ENCODE measurements around the gene SPDL1.

Gene SPDL1

GRCh38 chr5:169563369-169563768, 20.2 kb upstream of the SPDL1 start:
- CTCF ChIA-PET, result interaction anchor here (1.0 to 1.7 kb wide), 4 partner anchors 15 to 616 kb away, joined by 3 to 4 read pairs (median 4); no protein-coding TSS in a partner anchor
- POLR2A ChIA-PET, result no interaction called here
- no peak overlapping the region for H3K4me3 ChIP-seq (ENCODE audit: low read depth, low read length)
- no peak for TF ChIP-seq CTCF (IDR thresholded peaks at IDR 0.05; ENCODE audit: insufficient read depth, low read length, missing control alignments)
- DNase-seq (ENCODE audit: low read depth, low spot score), result no peak

- ChIA-PET POLR2A (no interaction called here), CTCF (interaction anchor here (0.9 to 1.7 kb wide), 4 partner anchors 9 to 579 kb away, joined by 3 to 6 read pairs (median 4); partner anchors contain the start of gene INSYN2B)
- no peak overlapping the region for H3K4me3 ChIP-seq (ENCODE audit: low read depth, low read length)
- TF ChIP-seq CTCF (IDR thresholded peaks at IDR 0.05; ENCODE audit: insufficient read depth, low read length, missing control alignments), result no peak
- no peak for DNase-seq (ENCODE audit: low read depth, low spot score)
These were observed 17.4 kb upstream of the SPDL1 start for GRCh38 chr5:169566202-169566601.

GRCh38 chr5:169567079-169567478, 16.5 kb upstream of the SPDL1 start:
- no peak overlapping the region for H3K4me3 ChIP-seq (ENCODE audit: low read depth, low read length)
- POLR2A ChIA-PET, result no interaction called here
- no peak for TF ChIP-seq CTCF (IDR thresholded peaks at IDR 0.05; ENCODE audit: insufficient read depth, low read length, missing control alignments)
- no peak for DNase-seq (ENCODE audit: low read depth, low spot score)
- CTCF ChIA-PET, result interaction anchor here (2.8 kb wide), 1 partner anchor 14 kb away, joined by 20 read pairs; no protein-coding TSS in a partner anchor

GRCh38 chr5:169569513-169569912, 14.1 kb upstream of the SPDL1 start:
- ChIA-PET POLR2A (no interaction called here), CTCF (interaction anchor here (0.6 to 2.8 kb wide), 3 partner anchors 12 to 1028 kb away, joined by 3 to 20 read pairs (median 4); no protein-coding TSS in a partner anchor)
- DNase-seq (ENCODE audit: low read depth, low spot score), result no peak
- TF ChIP-seq CTCF (IDR thresholded peaks at IDR 0.05; ENCODE audit: insufficient read depth, low read length, missing control alignments), result no peak
- no peak overlapping the region for H3K4me3 ChIP-seq (ENCODE audit: low read depth, low read length)

GRCh38 chr5:169571355-169571754, 12.2 kb upstream of the SPDL1 start:
- DNase-seq (ENCODE audit: low read depth, low spot score), result no peak
- ChIA-PET CTCF (interaction anchor here (1.2 kb wide), 1 partner anchor 11 kb away, joined by 4 read pairs; no protein-coding TSS in a partner anchor), POLR2A (interaction anchor here (0.7 kb wide), 1 partner anchor 12 kb away, joined by 3 read pairs; no protein-coding TSS in a partner anchor)
- no peak for TF ChIP-seq CTCF (IDR thresholded peaks at IDR 0.05; ENCODE audit: insufficient read depth, low read length, missing control alignments)
- H3K4me3 ChIP-seq (ENCODE audit: low read depth, low read length), result no peak overlapping the region

GRCh38 chr5:169574134-169574646, 9.4 kb upstream of the SPDL1 start:
- no peak overlapping the region for H3K4me3 ChIP-seq (ENCODE audit: low read depth, low read length)
- DNase-seq (ENCODE audit: low read depth, low spot score), result no peak
- no peak for TF ChIP-seq CTCF (IDR thresholded peaks at IDR 0.05; ENCODE audit: insufficient read depth, low read length, missing control alignments)
- CTCF ChIA-PET, result interaction anchor here (1.1 kb wide), 1 partner anchor 587 kb away, joined by 3 read pairs; no protein-coding TSS in a partner anchor
- POLR2A ChIA-PET, result no interaction called here
